Panc1 (cell line): ENCODE results near the gene RAC2.

Experiments used
- CTCF ChIP-seq: fragments of 450-650 bp; IDR thresholded peaks from 2 replicates; pipeline ENCODE4 v1.5.1; 2017; ENCODE audit warnings: mild to moderate bottlenecking
- POLR2AphosphoS5 ChIP-seq: IDR thresholded peaks from 2 replicates; pipeline ENCODE4 v1.6.1; 2012; ENCODE audit warnings: mild to moderate bottlenecking, low read depth, low read length, moderate library complexity

- TF ChIP-seq POLR2AphosphoS5 = no peak
- no peak for TF ChIP-seq CTCF
These were observed 60.4 kb downstream of the RAC2 start for GRCh38 chr22:37183432-37184379.
